ENCODE measurements around the gene REEP3.

The REEP3 gene

GRCh38 chr10:63506554-63506953 is 14.6 kb upstream of the REEP3 start:
- no peak for DNase-seq (ENCODE audit: low read depth)

DNA sequence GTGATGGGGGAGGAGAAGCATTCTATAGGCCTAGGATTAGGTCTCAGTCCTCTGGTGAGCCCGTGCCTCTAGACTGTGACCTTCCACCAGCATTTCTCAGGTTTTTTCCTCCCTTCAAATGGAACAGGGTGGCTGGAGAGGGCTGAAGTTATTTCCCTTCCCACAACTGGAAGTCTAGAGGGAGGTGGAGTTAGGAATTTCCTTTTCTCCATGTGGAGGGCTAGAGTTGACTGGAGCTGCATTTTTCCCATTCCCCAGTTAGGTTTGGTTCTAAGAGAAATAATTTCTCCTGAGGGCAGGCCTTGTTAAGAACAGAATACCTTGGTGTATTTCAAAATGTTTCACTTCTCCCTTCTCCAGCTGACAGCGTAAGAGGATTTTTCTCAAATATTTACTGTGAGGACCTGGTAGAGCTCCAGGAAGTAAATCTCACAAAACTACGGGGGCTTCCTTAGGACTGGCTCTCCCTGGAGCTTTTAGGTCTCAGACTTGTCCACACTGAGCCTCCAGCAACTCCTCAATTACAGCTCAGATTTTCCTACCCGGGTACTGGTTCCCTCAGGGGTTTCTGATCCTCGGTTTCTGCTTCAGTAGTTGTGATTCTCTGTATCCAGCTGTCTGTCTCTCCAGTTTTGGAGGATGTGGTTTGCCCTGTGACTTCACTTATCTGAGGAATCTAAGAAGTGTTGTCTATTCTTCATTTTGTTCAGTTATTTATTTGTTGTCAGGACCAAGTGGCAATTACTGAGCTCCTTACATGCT is 6.0 kb upstream of the REEP3 start:
- no peak for DNase-seq (ENCODE audit: low read depth)

GRCh38 chr10:63516207-63516606 is 5.0 kb upstream of the REEP3 start:
- no peak for DNase-seq (ENCODE audit: low read depth)

DNA sequence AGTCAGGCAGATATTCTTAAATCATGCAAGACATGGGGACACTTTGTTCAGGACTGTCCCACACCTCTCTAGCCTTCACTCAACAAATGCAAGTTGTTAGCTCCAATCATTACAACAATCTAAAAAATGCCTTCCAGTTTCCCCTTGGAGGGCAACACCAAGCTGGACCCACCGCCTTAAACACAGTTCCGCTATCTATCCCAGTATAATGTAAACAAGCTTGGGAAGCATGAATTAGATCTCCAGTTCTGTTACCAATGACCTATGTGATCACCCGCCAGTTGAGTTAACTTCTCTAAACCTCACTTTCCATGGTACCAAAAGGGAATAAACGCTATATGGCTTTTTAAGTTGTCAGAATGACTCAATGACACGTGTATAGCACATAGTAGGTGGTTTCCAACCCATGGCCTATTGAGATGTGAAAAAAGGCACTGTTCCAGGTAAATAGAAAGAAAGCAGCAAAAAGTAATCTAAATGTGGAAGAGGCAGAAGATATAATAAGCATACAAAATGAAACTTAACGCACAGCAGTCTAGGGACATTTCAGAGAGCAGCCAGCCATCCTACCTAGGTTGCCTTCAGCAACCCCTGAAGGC is 2.4 kb upstream of the REEP3 start:
- DNase-seq (ENCODE audit: low read depth) = no peak

GRCh38 chr10:63521416-63522276 is 445 bp downstream of the REEP3 start:
- DNase-seq (ENCODE audit: low read depth) = peak; percentile 38

DNA sequence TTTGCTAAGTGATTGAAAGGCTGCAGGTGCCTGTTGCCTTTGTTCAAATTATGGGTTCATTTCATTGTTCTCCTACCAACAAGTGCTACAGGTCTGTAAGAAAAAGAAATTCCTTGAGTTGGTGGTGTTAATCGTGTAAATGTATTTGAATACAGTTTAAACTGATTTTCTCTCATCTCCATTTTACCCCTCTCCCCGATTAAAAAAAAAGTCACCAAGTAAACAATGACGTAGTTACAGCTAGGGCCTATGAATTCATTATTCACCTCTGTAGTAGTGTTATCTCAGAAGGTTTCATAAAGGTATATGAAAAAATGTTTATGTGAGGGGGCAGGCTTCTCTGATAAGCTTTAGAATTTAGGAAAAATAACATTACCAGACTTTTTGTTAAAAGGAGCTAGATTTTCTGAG is 1.1 kb downstream of the REEP3 start:
- no peak for DNase-seq (ENCODE audit: low read depth)

DNA sequence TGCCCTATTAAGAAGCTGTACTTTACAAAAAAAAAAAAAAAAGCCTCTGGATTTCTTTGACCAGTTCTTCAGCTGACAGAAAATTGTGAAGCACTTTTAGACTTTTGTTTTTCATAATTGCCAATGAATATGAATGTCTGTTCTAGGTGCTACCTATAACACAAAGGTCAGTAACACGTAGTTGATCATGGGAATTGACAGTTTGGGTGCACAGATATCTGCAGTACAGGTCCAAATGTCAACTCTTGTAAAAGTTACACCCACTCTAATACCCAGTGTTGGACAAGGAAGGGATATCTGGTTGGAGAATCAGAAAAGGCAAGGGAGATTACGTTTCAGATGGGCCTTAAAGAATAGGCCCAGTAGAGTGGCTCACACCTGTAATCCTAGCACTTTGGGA is 1.8 kb downstream of the REEP3 start:
- no peak for DNase-seq (ENCODE audit: low read depth)

- no peak for DNase-seq (ENCODE audit: low read depth)
Measured at GRCh38 chr10:63525021-63525420, 3.8 kb downstream of the REEP3 start.

DNA sequence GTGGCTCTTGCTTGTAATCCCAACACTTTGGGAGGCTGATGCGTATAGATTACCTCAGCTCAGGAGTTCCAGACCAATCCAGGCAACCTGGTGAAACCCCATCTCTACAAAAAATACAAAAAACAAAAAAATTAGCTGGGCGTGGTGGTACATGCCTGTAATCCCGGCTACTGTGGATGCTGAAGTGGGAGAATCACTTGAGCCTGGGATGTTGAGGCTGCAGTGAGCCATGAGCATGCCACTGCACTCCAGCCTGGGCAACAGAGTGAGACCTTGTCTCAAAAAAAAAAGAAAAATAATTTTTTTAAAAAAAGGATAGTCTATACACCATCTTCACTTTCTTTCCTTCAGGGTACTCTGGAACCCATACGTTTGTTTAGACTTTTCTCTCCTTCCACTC is 6.2 kb downstream of the REEP3 start:
- DNase-seq (ENCODE audit: low read depth) = no peak

GRCh38 chr10:63528084-63528744 is 7.0 kb downstream of the REEP3 start:
- DNase-seq (ENCODE audit: low read depth) = no peak

DNA sequence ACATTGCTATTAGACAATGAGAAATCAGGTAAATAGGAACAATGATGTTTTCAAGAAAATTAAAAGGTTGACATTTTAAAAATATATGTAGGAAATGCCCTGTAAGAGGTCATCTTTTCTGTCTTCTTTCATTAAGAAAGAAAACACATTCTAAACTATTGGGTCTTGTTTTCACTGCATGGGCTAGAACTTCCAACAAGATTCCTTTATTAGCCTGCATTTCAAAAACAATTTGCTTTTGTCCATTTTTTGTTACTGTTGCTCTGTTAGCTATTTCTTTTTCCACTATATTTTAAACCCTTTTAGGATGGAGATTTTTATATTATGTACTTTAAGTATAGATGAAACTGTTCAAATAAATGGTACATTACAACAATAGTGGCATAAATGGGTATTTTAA is 9.2 kb downstream of the REEP3 start:
- DNase-seq (ENCODE audit: low read depth) = no peak

GRCh38 chr10:63534723-63535122 is 13.5 kb downstream of the REEP3 start:
- DNase-seq (ENCODE audit: low read depth) = no peak

GRCh38 chr10:63536698-63537097 is 15.5 kb downstream of the REEP3 start:
- no peak for DNase-seq (ENCODE audit: low read depth)

GRCh38 chr10:63537536-63537935 is 16.3 kb downstream of the REEP3 start:
- no peak for DNase-seq (ENCODE audit: low read depth)

DNA sequence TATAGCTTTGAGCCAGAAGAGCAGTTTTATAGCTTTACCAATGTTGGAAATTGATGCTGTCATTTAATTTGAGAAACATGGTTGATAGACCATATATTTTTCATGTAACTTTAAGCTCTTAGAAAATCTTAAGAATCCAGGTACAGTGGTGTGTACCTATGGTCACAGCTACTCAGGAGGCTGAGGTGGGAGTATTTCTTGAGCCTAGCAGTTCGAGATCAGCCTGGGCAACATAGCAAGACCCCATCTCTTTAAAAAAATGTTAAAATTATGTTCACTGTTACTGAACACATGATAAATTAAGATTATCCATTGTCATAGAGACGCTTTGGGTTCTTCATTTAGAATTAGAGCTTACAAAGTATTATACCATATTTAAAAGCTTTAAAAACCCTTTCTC is 18.2 kb downstream of the REEP3 start:
- no peak for DNase-seq (ENCODE audit: low read depth)

GRCh38 chr10:63539994-63540393 is 18.8 kb downstream of the REEP3 start:
- no peak for DNase-seq (ENCODE audit: low read depth)

- no peak for DNase-seq (ENCODE audit: low read depth)
Measured at GRCh38 chr10:63542835-63543575, 21.8 kb downstream of the REEP3 start.

- no peak for DNase-seq (ENCODE audit: low read depth)
Measured at GRCh38 chr10:63543576-63543962, 22.4 kb downstream of the REEP3 start.

- no peak for DNase-seq (ENCODE audit: low read depth)
Measured at GRCh38 chr10:63544418-63544817, 23.2 kb downstream of the REEP3 start.

GRCh38 chr10:63547628-63548360 is 26.6 kb downstream of the REEP3 start:
- DNase-seq (ENCODE audit: low read depth) = no peak

DNA sequence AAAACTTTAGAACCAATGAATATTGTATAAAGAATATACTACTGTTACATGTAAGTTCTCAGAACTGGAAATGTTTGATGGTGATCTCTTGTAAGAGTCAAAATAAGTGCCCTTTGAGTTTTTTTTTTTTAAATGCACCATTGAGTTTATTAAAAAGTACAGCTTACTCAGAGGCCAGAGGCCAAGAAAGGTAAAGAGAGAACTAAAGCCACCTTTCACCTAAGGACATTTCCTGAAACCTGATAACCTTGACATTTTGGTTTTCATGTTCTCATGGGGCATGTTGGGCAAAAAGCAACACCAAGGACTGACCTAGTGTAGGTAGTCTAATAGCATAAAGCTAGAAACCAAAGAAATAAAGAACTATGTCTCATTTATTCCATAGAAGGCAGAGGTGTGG is 27.7 kb downstream of the REEP3 start:
- no peak for DNase-seq (ENCODE audit: low read depth)
